OCI-LY3 (cell line): ENCODE data around the gene LRP2.

Source experiments
- EZH2phosphoT487 ChIP-seq: fragments of 200-600 bp; shearing (Covaris generic); IDR thresholded peaks from 2 replicates; pipeline ENCODE4 v1.6.1; 2018; ENCODE audit warnings: antibody characterized with exemption, mixed run types, low read depth
- TF ChIP-seq, protein P1 (sequence below): fragments of 200-600, 300-600 bp; sonication (generic); IDR thresholded peaks from 2 replicates; pipeline ENCODE4 v1.5.1; 2014; ENCODE audit warnings: antibody characterized with exemption, low read length, low read depth

DNA sequence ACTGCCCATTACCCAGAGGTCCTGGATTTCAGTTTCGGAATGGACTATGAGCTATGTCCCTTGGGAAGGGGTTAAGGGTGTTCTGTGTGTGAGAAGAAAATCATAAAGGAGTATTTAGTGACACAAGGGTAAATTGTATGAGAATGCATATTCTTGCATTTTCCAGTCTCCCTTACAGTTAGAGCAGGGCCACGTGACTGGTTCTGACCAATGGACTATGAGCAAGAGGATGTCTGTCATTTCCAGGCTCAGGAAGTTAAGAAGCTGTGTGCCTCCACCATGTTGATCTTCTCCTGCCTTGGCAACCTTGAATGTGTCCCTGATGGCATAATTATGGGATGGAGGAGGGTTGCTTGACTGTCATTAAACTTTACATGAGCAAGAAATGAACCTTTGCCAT is 198.0 kb downstream of the LRP2 start:
- TF ChIP-seq, protein P1, sequence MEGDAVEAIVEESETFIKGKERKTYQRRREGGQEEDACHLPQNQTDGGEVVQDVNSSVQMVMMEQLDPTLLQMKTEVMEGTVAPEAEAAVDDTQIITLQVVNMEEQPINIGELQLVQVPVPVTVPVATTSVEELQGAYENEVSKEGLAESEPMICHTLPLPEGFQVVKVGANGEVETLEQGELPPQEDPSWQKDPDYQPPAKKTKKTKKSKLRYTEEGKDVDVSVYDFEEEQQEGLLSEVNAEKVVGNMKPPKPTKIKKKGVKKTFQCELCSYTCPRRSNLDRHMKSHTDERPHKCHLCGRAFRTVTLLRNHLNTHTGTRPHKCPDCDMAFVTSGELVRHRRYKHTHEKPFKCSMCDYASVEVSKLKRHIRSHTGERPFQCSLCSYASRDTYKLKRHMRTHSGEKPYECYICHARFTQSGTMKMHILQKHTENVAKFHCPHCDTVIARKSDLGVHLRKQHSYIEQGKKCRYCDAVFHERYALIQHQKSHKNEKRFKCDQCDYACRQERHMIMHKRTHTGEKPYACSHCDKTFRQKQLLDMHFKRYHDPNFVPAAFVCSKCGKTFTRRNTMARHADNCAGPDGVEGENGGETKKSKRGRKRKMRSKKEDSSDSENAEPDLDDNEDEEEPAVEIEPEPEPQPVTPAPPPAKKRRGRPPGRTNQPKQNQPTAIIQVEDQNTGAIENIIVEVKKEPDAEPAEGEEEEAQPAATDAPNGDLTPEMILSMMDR = no peak
- no peak for TF ChIP-seq EZH2phosphoT487
